22Rv1 (cell line): ENCODE measurements around the gene EXD2.

ENCODE experiments used
- CTCF ChIP-seq: fragments of 450-650 bp; IDR thresholded peaks from 2 replicates; pipeline ENCODE4 v1.5.1; 2017; ENCODE audit warnings: mild to moderate bottlenecking
- ZFX ChIP-seq: fragments of 450-650 bp; IDR thresholded peaks from 2 replicates; pipeline ENCODE4 v1.6.1; 2017; ENCODE audit warnings: antibody characterized with exemption, borderline replicate concordance

GRCh38 chr14:69224946-69225345, 33.6 kb downstream of the EXD2 start:
- TF ChIP-seq CTCF (no peak), ZFX (no peak)
